H1 (cell line): ENCODE data around the gene NFE2L2. TPM values are rescaled to one million over a fixed set of nuclear protein-coding genes. Genes with fewer than 3 reads are reported as not detected.

Experiments used
- CTCF ChIA-PET: fragments of 300-600 bp; sonication (Branson Sonifier 250); formaldehyde crosslinking; loops from one replicate; lab custom pipeline; 2021; ENCODE audit not compliant: partially characterized antibody; lab: Charles Lee
- POLR2A ChIA-PET: fragments of 300-600 bp; sonication (Branson Sonifier 250); formaldehyde crosslinking; loops from one replicate; lab custom pipeline; 2021; ENCODE audit warnings: inconsistent platforms; ENCODE audit not compliant: partially characterized antibody; lab: Charles Lee
- DNase-seq, 2 experiments: peaks; one replicate each; pipeline versions ENCODE4 v3.0.0 to v3.0.0-alpha.2; 2010 to 2022; ENCODE audit warnings: low spot score in 2 of 2, low read depth in 1 of 2, mixed read lengths in 1 of 2
- FAIRE-seq: peaks from 2 replicates; lab custom pipeline; 2011; peaks lifted over from hg19 to GRCh38; lab: Jason Lieb, UNC
- H2AFZ ChIP-seq: 2 replicates; pipeline ENCODE4 v1.8.1; 2012; ENCODE audit warnings: low read length, inconsistent platforms
- H2AK5ac ChIP-seq: 2 replicates; pipeline ENCODE4 v1.6.1; 2013; ENCODE audit warnings: low read depth, low read length
- H2BK120ac ChIP-seq: replicated peaks from 2 replicates; pipeline ENCODE3; 2013; ENCODE audit warnings: low read depth, low read length, inconsistent platforms
- H2BK12ac ChIP-seq: 2 replicates; pipeline ENCODE4 v1.6.1; 2013; ENCODE audit warnings: low read depth, low read length
- H2BK15ac ChIP-seq: 2 replicates; pipeline ENCODE4 v1.6.1; 2013; ENCODE audit warnings: low read length
- H2BK20ac ChIP-seq: 2 replicates; pipeline ENCODE4 v1.6.1; 2013; ENCODE audit warnings: low read length
- H2BK5ac ChIP-seq: 2 replicates; pipeline ENCODE4 v1.6.1; 2013; ENCODE audit warnings: low read depth, low read length
- H3K14ac ChIP-seq: 2 replicates; pipeline ENCODE4 v1.6.1; 2013; ENCODE audit warnings: inconsistent platforms; ENCODE audit not compliant: insufficient read length
- H3K18ac ChIP-seq: 2 replicates; pipeline ENCODE4 v1.6.1; 2013; ENCODE audit warnings: low read length; ENCODE audit errors: extremely low read depth
- H3K23ac ChIP-seq: 2 replicates; pipeline ENCODE4 v1.6.1; 2013; ENCODE audit warnings: inconsistent platforms; ENCODE audit not compliant: insufficient read length
- H3K23me2 ChIP-seq: 2 replicates; pipeline ENCODE4 v1.6.1; 2013; ENCODE audit warnings: low read depth, low read length
- H3K27ac ChIP-seq: 2 replicates; pipeline ENCODE4 v1.6.1; 2011; ENCODE audit warnings: low read depth, low read length, inconsistent platforms
- H3K27me3 ChIP-seq, 4 experiments: replicated peaks in 1 of 4; 1 replicate in 1 of 4; 2 replicates in 3 of 4; pipeline versions ENCODE4 v1.6.1 to v1.8.1; 2011 to 2013; ENCODE audit warnings: low read length in 3 of 4, mild to moderate bottlenecking in 3 of 4, inconsistent platforms in 2 of 4, mixed read lengths in 2 of 4, moderate library complexity in 1 of 4; ENCODE audit not compliant: control insufficient read depth in 3 of 4, insufficient read depth in 3 of 4; ENCODE audit errors: extremely low read depth in 1 of 4
- H3K36me3 ChIP-seq, 4 experiments: 2 replicates each; pipeline versions ENCODE4 v1.6.1 to v1.8.1; 2011 to 2013; ENCODE audit warnings: mild to moderate bottlenecking in 4 of 4, low read length in 3 of 4, moderate library complexity in 2 of 4, control low read depth in 1 of 4, inconsistent platforms in 1 of 4; ENCODE audit not compliant: insufficient read depth in 4 of 4, control insufficient read depth in 2 of 4
- H3K4ac ChIP-seq: replicated peaks from 2 replicates; pipeline ENCODE3; 2013; ENCODE audit warnings: low read length, low read depth, mixed read lengths, inconsistent platforms; ENCODE audit not compliant: insufficient read length
- H3K4me1 ChIP-seq, 4 experiments: replicated peaks in 1 of 4; 1 replicate in 1 of 4; 2 replicates in 3 of 4; pipeline versions ENCODE4 v1.6.1 to v1.8.1; 2011 to 2013; ENCODE audit warnings: low read length in 3 of 4, inconsistent platforms in 2 of 4, mixed read lengths in 1 of 4; ENCODE audit not compliant: insufficient read depth in 4 of 4, control insufficient read depth in 3 of 4
- H3K4me2 ChIP-seq, 2 experiments: 2 replicates each; pipeline versions ENCODE4 v1.6.1 to v1.8.1; 2011 to 2013; ENCODE audit warnings: low read depth in 2 of 2, low read length in 2 of 2, control low read depth in 1 of 2, inconsistent platforms in 1 of 2, mild to moderate bottlenecking in 1 of 2; ENCODE audit not compliant: insufficient read depth in 1 of 2
- H3K4me3 ChIP-seq, 4 experiments: fragments of 200-600, 300-600 bp in 1 of 4; sonication (generic), shearing (Covaris generic), sonication (Bioruptor Twin) in 1 of 4; 2 replicates each; pipeline versions ENCODE4 v1.5.1 to v1.8.1; 2011 to 2016; ENCODE audit warnings: low read length in 4 of 4, low read depth in 3 of 4, control low read depth in 2 of 4, inconsistent platforms in 2 of 4, mild to moderate bottlenecking in 2 of 4, mixed read lengths in 1 of 4, moderate library complexity in 1 of 4; ENCODE audit not compliant: insufficient read depth in 2 of 4; ENCODE audit errors: extremely low read depth in 1 of 4
- H3K56ac ChIP-seq: replicated peaks from 2 replicates; pipeline ENCODE3; 2013; ENCODE audit warnings: low read depth, mild to moderate bottlenecking, mixed read lengths, low read length, inconsistent platforms; ENCODE audit not compliant: insufficient read length
- H3K79me1 ChIP-seq: 2 replicates; pipeline ENCODE4 v1.6.1; 2013; ENCODE audit warnings: low read depth, low read length, control low read depth
- H3K79me2 ChIP-seq, 2 experiments: 2 replicates each; pipeline versions ENCODE4 v1.6.1 to v1.8.1; 2012 to 2013; ENCODE audit warnings: low read length in 2 of 2, mild to moderate bottlenecking in 2 of 2, inconsistent platforms in 1 of 2; ENCODE audit not compliant: insufficient read depth in 2 of 2, control insufficient read depth in 1 of 2
- H3K9ac ChIP-seq, 4 experiments: replicated peaks in 1 of 4; 1 replicate in 1 of 4; 2 replicates in 3 of 4; pipeline versions ENCODE4 v1.6.1 to v1.8.1; 2011 to 2013; ENCODE audit warnings: low read depth in 3 of 4, low read length in 3 of 4, control low read depth in 2 of 4, mild to moderate bottlenecking in 2 of 4, moderate library complexity in 2 of 4, inconsistent platforms in 1 of 4; ENCODE audit errors: extremely low read depth in 1 of 4
- H3K9me3 ChIP-seq, 2 experiments: 2 replicates each; pipeline versions ENCODE4 v1.6.1 to v1.8.1; 2012 to 2013; ENCODE audit warnings: mild to moderate bottlenecking in 2 of 2, moderate library complexity in 2 of 2, control low read depth in 1 of 2, inconsistent platforms in 1 of 2, low read depth in 1 of 2, low read length in 1 of 2, mixed read lengths in 1 of 2; ENCODE audit not compliant: insufficient read depth in 2 of 2
- H4K20me1 ChIP-seq, 2 experiments: replicated peaks in 1 of 2; 2 replicates each; pipeline versions ENCODE3 to v1.8.1; 2011 to 2013; ENCODE audit warnings: inconsistent platforms in 2 of 2, low read length in 2 of 2, mild to moderate bottlenecking in 1 of 2; ENCODE audit not compliant: insufficient read depth in 2 of 2, control insufficient read depth in 1 of 2
- H4K5ac ChIP-seq: 2 replicates; pipeline ENCODE4 v1.6.1; 2013; ENCODE audit warnings: low read length, low read depth, mixed read lengths, inconsistent platforms; ENCODE audit not compliant: insufficient read length
- H4K8ac ChIP-seq: 2 replicates; pipeline ENCODE4 v1.8.0; 2013; ENCODE audit warnings: mild to moderate bottlenecking, moderate library complexity, low read length, inconsistent platforms; ENCODE audit not compliant: insufficient read depth; ENCODE audit errors: extremely low read depth
- H4K91ac ChIP-seq: replicated peaks from 2 replicates; pipeline ENCODE3; 2013; ENCODE audit warnings: low read length, mixed read lengths, inconsistent platforms; ENCODE audit not compliant: insufficient read length
- ASH2L ChIP-seq: fragments of 200-600, 300-600 bp; sonication (generic); IDR thresholded peaks from one replicate; pipeline ENCODE4 v1.7.1; 2017; ENCODE audit warnings: low read length
- POLR2A ChIP-seq, 2 experiments: IDR thresholded peaks; 1 replicate in 1 of 2; 2 replicates in 1 of 2; pipeline ENCODE4 v1.6.1; 2011; ENCODE audit warnings: low read depth in 2 of 2, low read length in 2 of 2, mild to moderate bottlenecking in 2 of 2; ENCODE audit errors: control extremely low read depth in 1 of 2
- WGBS, 2 experiments: shearing (Covaris generic) in 1 of 2; methylation state at CpG; one replicate each; pipeline versions ENCODE4 v1.1.6 to v1.1.7; 2013 to 2015; ENCODE audit warnings: low lambda C conversion rate in 2 of 2, mixed read lengths in 2 of 2, inconsistent platforms in 1 of 2, low coverage in 1 of 2, missing lambda C conversion rate in 1 of 2; ENCODE audit not compliant: insufficient replicate concordance in 2 of 2, insufficient coverage in 1 of 2, insufficient read length in 1 of 2; ENCODE audit errors: extremely low coverage in 1 of 2, missing lambda C conversion rate in 1 of 2; 5-methylcytosine and 5-hydroxymethylcytosine counted together
- polyA plus RNA-seq, 7 experiments: library from polyadenylated mRNA; depleted of rRNA in 3 of 7; stranded (reverse) in 5 of 7; unstranded in 2 of 7; fragments of >200 nt in 5 of 7; fragments of 200-250 nt in 2 of 7; gene quantifications; 1 replicate in 5 of 7; 2 replicates in 1 of 7; 4 replicates in 1 of 7; pipeline versions ENCODE4 v1.2.1 to v1.2.3, GENCODE V29; 2011 to 2013; ENCODE audit warnings: missing spikeins in 2 of 7, mixed read lengths in 2 of 7
- total RNA-seq: library from RNA; stranded (reverse); fragmentation: NEBNext Ultra II Directional; extraction: Animal tissue kit (Norgen Biotek cat#: 25700); gene quantifications from 2 replicates; pipeline ENCODE4 v1.2.1, GENCODE V29; 2021

Gene NFE2L2
- total and polyA plus RNA-seq, 2 of the 8 experiments (the other 6 are each of a cell fraction or from before 2014, with no cell fraction given) = 33.2 to 34.5 TPM

DNA sequence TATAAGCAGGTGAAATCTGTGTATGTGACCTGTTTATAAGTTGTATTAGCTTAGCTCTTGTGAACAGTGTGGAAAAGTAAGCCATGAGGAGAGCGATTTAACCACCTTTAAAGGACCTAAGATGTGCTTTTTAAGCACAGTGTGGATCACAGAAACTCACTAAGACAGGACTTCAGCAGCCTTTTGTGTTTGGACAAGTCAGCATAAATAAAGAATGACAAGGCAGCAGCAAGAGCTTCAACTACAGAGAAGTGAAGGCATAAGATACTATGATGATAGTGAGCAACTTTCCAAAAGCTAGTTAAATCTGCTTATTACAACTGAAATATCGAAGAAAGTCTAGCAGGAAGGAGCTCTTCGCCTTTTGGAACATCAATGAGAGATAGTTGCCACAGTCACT is 43.0 kb downstream of the NFE2L2 start:
- 93% methylated on average over 3 of the region's 3 CpGs; no CpG with 5 or more reads in 1 of the 2 experiments for WGBS, 2 experiments
- no peak overlapping the region for H2BK20ac ChIP-seq
- no peak overlapping the region for H3K4me2 ChIP-seq
- H3K4me3 ChIP-seq = no peak overlapping the region
- no peaks in the 10 kb centered on the region for H3K27me3 ChIP-seq
- no peak overlapping the region for H3K18ac ChIP-seq
- DNase-seq (no peak), FAIRE-seq (no peak)
- no peak overlapping the region for H2AK5ac ChIP-seq
- H4K20me1 ChIP-seq = peaks cover 3 to 8% of the 10 kb centered on the region in 2 experiments
- no peak overlapping the region for H2AFZ ChIP-seq
- no peak overlapping the region for H3K14ac ChIP-seq
- ChIA-PET POLR2A (interaction anchor here (0.7 to 7.3 kb wide), 17 partner anchors 8 to 94 kb away, joined by 3 to 98 read pairs (median 6); partner anchors contain the start of genes HNRNPA3 and NFE2L2), CTCF (interaction anchor here (0.6 to 1.1 kb wide), 4 partner anchors 25 to 1574 kb away, joined by 3 to 5 read pairs (median 3); no protein-coding TSS in a partner anchor)
- peaks cover 0 to 22% of the 10 kb centered on the region in 2 experiments; a peak in 2 of 4 replicates for H3K79me2 ChIP-seq
- H2BK5ac ChIP-seq = no peak overlapping the region
- no peak overlapping the region for H4K8ac ChIP-seq
- H2BK15ac ChIP-seq = no peak overlapping the region
- no peaks in the 10 kb centered on the region for H3K9me3 ChIP-seq
- H3K23me2 ChIP-seq = no peaks in the 10 kb centered on the region; the same call in 1 of the 2 replicates
- no peak for TF ChIP-seq ASH2L
- peak; percentile 22 to 42; a peak in 2 of 3 replicates for TF ChIP-seq POLR2A (IDR thresholded peaks at IDR 0.05; ENCODE audit: control extremely low read depth in 1 of 2, low read depth in 2 of 2, low read length in 2 of 2)
- H4K91ac ChIP-seq = no peak overlapping the region
- H3K9ac ChIP-seq = no peak overlapping the region
- no peaks in the 10 kb centered on the region for H3K4me1 ChIP-seq
- H2BK120ac ChIP-seq = no peak overlapping the region
- no peak overlapping the region for H3K4ac ChIP-seq
- no peak overlapping the region for H3K27ac ChIP-seq
- H3K36me3 ChIP-seq = peaks cover 11 to 63% (median 44%) of the 10 kb centered on the region in 4 experiments
- no peak overlapping the region for H3K56ac ChIP-seq
- no peak overlapping the region for H4K5ac ChIP-seq
- no peak overlapping the region for H3K23ac ChIP-seq
- H2BK12ac ChIP-seq = no peak overlapping the region
- H3K79me1 ChIP-seq = no peaks in the 10 kb centered on the region; the same call in 1 of the 2 replicates
